HUES6 (cell line): ENCODE data around the gene RPN2.

Source experiments
- H3K27ac ChIP-seq: 2 replicates; pipeline ENCODE4 v1.7.0; 2013; ENCODE audit warnings: low read depth, mild to moderate bottlenecking, low read length, inconsistent platforms
- H3K27me3 ChIP-seq: 2 replicates; pipeline ENCODE4 v1.6.1; 2013; ENCODE audit warnings: low read length; ENCODE audit not compliant: control insufficient read depth, insufficient read depth
- H3K36me3 ChIP-seq: 2 replicates; pipeline ENCODE4 v1.6.1; 2013; ENCODE audit warnings: low read length; ENCODE audit not compliant: control insufficient read depth, insufficient read depth
- H3K4me1 ChIP-seq: 2 replicates; pipeline ENCODE4 v1.6.1; 2013; ENCODE audit warnings: low read length; ENCODE audit not compliant: control insufficient read depth, insufficient read depth
- H3K4me3 ChIP-seq: 2 replicates; pipeline ENCODE4 v1.5.1; 2013; ENCODE audit warnings: low read depth, low read length
- H3K9ac ChIP-seq: one replicate; pipeline ENCODE4 v1.6.1; 2013; ENCODE audit warnings: mild to moderate bottlenecking, low read length
- H3K9me3 ChIP-seq: 2 replicates; pipeline ENCODE4 v1.6.1; 2013; ENCODE audit warnings: low read depth, low read length; ENCODE audit not compliant: control insufficient read depth, insufficient read depth

The RPN2 gene

DNA sequence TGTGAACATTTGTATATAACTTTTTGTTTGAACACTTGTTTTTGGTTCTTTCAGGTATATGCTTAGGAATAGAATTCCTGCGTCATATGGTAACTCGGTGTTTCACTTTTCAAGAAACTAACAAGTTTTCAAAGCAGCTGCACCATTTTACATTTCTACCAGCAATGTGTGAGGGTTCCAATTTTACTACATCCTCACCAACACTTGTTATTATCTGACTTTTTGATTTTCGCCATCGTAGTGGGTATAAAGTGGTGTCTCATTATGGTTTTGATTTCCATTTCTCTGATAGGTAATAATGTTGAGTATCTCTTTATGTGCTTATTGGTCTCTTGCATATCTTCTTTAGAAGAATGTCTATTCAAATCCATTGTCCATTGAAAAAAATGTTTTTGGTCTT, 39.8 kb downstream of the RPN2 start:
- Histone ChIP-seq H3K36me3 (peaks cover 75% of the 10 kb centered on the region), H3K9ac (no peak overlapping the region), H3K27ac (no peak overlapping the region), H3K4me1 (0 out of 2 replicates have a peak, but pooled peaks cover 2% of the 10 kb centered on the region), H3K9me3 (no peaks in the 10 kb centered on the region), H3K4me3 (no peak overlapping the region), H3K27me3 (no peaks in the 10 kb centered on the region)

DNA sequence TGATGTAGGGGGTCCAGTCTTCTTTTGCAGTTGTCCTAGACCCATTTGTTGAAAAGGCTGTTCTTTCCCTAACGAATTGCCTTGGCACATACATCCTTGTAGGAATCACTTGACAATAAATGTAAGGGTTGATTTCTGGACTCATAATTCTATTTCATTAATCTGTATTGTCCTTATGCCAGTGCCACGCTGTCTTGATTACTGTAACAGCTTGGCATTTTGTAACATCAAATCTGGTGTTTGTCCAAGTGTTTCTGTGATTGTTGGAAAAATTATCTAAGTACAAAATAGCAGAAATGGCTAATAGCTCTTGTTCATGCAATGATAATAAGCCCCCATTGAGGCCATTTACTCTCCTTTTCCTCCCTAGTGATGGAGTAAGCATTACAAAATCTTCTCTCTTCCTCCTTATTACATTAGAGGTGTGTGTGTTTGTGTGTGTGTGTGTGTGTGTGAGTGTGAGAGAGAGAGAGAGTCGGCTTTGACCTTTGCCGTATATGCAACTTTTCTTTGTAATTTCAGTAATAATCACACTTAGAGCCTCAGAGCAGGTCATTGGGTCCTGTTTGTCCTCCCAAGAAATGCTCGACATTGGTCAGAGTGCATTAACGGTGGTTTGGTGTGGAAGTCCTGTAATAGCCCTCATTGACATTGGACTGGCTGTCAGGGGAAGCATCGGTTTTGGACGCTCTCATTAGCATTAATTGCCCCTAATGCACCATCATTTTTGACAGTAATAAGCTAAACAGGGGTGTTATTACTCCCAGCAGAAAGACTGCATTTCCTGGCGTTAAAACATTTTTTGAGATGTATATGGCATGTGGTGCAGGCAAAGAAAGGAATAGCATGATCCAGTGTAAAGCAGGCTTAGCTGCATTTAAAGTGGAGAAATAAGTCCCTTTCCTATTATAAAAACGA, 40.9 kb downstream of the RPN2 start:
- Histone ChIP-seq H3K4me1 (0 out of 2 replicates have a peak, but pooled peaks cover 2% of the 10 kb centered on the region), H3K9me3 (no peaks in the 10 kb centered on the region), H3K9ac (no peak overlapping the region), H3K27me3 (no peaks in the 10 kb centered on the region), H3K4me3 (no peak overlapping the region), H3K36me3 (peaks cover 75% of the 10 kb centered on the region), H3K27ac (no peak overlapping the region)

DNA sequence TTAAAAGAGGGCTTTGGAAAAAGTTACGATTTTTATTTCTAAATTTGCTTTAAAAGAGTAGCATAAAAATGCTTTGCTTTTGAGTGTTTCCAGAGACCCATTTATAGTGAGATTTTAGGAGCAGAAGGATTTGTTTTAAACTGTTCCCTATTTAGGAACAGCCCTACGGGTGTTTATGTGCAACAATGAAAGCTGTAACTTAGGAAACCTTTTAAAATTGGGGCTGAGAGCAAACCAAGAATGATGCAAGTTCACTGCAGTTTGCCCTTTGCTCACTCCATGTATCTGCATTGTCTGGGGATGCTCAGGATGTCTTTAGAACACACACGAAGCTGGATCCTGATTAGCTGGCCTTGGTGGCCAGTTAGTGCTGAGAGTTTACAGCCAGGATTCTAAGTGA, 41.6 kb downstream of the RPN2 start:
- no peak overlapping the region for H3K27ac ChIP-seq
- no peaks in the 10 kb centered on the region for H3K9me3 ChIP-seq
- no peak overlapping the region for H3K9ac ChIP-seq
- H3K4me3 ChIP-seq = no peak overlapping the region
- peaks cover 75% of the 10 kb centered on the region for H3K36me3 ChIP-seq
- 0 out of 2 replicates have a peak, but pooled peaks cover 2% of the 10 kb centered on the region for H3K4me1 ChIP-seq
- no peaks in the 10 kb centered on the region for H3K27me3 ChIP-seq

DNA sequence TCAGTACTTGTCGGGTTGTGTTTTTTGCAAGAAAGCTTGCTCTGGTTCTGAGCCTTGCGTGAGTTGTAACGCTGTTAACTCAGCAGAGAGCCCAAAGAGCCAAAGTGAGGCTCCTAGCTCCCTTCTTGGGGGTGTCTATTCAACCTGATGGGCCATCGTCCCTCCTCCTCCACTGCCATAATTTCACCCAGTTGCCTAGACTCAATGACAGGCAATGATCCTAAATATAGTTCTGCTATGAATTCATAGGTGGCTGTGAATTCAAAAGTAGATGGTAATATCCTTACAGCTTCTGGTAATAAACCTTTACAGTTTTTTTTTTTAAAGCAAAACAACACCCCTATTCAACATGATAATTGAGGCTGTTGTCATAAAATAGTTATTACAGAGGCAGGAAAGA, 43.0 kb downstream of the RPN2 start:
- Histone ChIP-seq H3K4me1 (peaks cover 6% of the 10 kb centered on the region; the same call in 1 of the 2 replicates), H3K36me3 (peaks cover 79% of the 10 kb centered on the region), H3K9ac (no peak overlapping the region), H3K27ac (no peak overlapping the region), H3K9me3 (no peaks in the 10 kb centered on the region), H3K27me3 (no peaks in the 10 kb centered on the region), H3K4me3 (no peak overlapping the region)

DNA sequence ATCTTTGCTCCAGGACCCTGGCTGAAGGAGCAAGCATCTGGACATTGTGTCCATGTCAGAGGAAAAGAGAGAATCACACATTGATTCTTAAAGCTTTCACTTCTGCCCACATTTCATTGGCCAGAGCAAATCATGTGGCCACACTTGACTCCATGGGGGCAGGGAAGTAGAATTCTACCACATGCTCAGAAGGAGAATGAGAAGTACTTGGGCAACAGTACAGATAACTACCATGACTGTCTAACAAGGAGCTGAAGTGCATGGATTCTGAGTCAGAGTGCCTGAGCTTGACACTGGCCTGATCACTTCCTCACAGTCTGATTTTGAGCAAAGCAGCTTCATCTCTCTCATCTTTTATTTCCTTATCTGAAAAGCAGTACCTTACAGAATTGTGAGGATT, 43.9 kb downstream of the RPN2 start:
- no peaks in the 10 kb centered on the region for H3K27me3 ChIP-seq
- peaks cover 88% of the 10 kb centered on the region for H3K36me3 ChIP-seq
- H3K9ac ChIP-seq = no peak overlapping the region
- no peak overlapping the region for H3K4me3 ChIP-seq
- no peaks in the 10 kb centered on the region for H3K9me3 ChIP-seq
- H3K4me1 ChIP-seq = peaks cover 10% of the 10 kb centered on the region
- no peak overlapping the region for H3K27ac ChIP-seq

DNA sequence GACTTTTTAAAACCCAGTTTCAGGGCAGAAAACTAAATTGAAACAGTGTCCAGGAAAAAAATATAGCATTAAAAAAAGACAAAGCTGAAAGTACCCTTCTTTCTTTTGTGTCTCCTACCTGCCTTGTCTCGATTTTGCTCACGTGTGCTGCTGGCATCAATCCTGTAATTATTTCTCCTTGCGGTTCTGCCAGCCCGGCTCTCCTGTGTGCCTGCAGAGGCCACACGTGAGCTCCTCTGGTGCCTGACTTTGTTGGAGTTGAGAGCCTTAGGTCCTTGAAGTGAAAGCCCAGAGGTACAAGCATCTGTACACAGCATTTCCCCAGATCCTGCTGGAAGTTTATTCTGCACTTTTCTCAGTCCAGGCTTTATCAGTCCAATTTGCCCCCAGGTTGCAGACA, 46.0 kb downstream of the RPN2 start:
- Histone ChIP-seq H3K27me3 (no peaks in the 10 kb centered on the region), H3K27ac (no peak overlapping the region), H3K36me3 (peaks cover 91% of the 10 kb centered on the region), H3K9me3 (no peaks in the 10 kb centered on the region), H3K4me3 (no peak overlapping the region), H3K4me1 (peaks cover 31% of the 10 kb centered on the region), H3K9ac (no peak overlapping the region)

DNA sequence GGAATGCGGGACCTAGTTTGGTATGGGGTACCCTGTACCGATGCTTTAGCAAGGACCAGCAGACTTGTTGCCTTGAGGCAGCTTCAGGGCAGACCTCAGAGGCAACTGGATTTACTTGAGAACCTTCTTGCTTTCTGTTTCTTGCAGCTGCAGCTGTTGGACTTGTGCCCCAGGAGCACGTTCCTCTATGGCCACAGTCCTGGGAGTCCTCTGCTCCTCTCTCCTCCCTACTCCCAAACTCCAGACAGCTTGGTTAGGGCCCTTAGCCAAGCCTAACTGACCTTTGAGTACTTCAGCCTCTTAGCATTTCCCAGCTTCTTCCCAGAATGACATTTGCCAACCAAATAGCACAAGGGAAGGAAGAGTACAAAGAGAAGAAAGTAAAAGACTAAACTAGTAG, 47.8 kb downstream of the RPN2 start:
- H3K27ac ChIP-seq = no peak overlapping the region
- H3K27me3 ChIP-seq = no peaks in the 10 kb centered on the region
- peak overlapping the region; percentile 15 for H3K9ac ChIP-seq
- no peaks in the 10 kb centered on the region for H3K9me3 ChIP-seq
- H3K4me3 ChIP-seq = no peak overlapping the region
- peaks cover 40% of the 10 kb centered on the region for H3K4me1 ChIP-seq
- peaks cover 100% of the 10 kb centered on the region for H3K36me3 ChIP-seq

DNA sequence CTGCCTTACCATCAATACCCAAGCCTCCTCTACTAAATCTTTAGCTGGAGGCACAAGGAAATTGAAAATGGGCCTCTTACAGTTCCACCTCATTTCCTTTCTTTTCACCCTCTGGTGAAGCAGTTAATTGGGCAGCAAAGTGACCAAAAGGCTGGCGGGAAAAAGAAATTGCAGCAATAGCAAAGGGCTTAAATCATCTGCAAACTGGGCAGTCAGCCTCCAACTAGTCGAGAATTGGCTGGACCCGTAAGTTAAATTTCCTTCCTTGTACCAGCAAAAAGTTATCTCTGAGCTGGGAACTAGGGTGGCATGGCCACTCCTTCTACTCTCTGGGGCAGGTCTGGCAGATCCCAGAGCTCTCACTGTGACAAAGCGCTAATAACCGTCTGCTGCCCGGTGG, 49.0 kb downstream of the RPN2 start:
- H3K9ac ChIP-seq = no peak overlapping the region
- H3K4me1 ChIP-seq = peaks cover 40% of the 10 kb centered on the region
- peaks cover 100% of the 10 kb centered on the region for H3K36me3 ChIP-seq
- no peak overlapping the region for H3K4me3 ChIP-seq
- peak overlapping the region; percentile 57; the same call in 1 of the 2 replicates for H3K27ac ChIP-seq
- H3K27me3 ChIP-seq = no peaks in the 10 kb centered on the region
- no peaks in the 10 kb centered on the region for H3K9me3 ChIP-seq

- Histone ChIP-seq H3K36me3 (peaks cover 100% of the 10 kb centered on the region), H3K4me1 (peaks cover 40% of the 10 kb centered on the region), H3K4me3 (no peak overlapping the region), H3K27me3 (no peaks in the 10 kb centered on the region), H3K9me3 (no peaks in the 10 kb centered on the region), H3K9ac (no peak overlapping the region), H3K27ac (peak overlapping the region; percentile 57; the same call in 1 of the 2 replicates)
These were observed 49.5 kb downstream of the RPN2 start for GRCh38 chr20:37228656-37229055.

GRCh38 chr20:37229357-37229756, 50.2 kb downstream of the RPN2 start:
- H3K27ac ChIP-seq = peak overlapping the region; percentile 70
- H3K9me3 ChIP-seq = no peaks in the 10 kb centered on the region
- H3K27me3 ChIP-seq = no peaks in the 10 kb centered on the region
- H3K4me1 ChIP-seq = peaks cover 40% of the 10 kb centered on the region
- no peak overlapping the region for H3K9ac ChIP-seq
- peak overlapping the region; percentile 13; the same call in 1 of the 2 replicates for H3K4me3 ChIP-seq
- H3K36me3 ChIP-seq = peaks cover 100% of the 10 kb centered on the region

- peak overlapping the region; percentile 70; the same call in 1 of the 2 replicates for H3K27ac ChIP-seq
- peaks cover 100% of the 10 kb centered on the region for H3K36me3 ChIP-seq
These were observed 51.1 kb downstream of the RPN2 start for GRCh38 chr20:37230200-37230599.

More at GRCh38 chr20:37230200-37230599, 51.1 kb downstream of the RPN2 start:
- H3K9ac ChIP-seq = peak overlapping the region; percentile 10
- H3K27me3 ChIP-seq = no peaks in the 10 kb centered on the region
- no peak overlapping the region for H3K4me3 ChIP-seq
- H3K4me1 ChIP-seq = peaks cover 40% of the 10 kb centered on the region
- no peaks in the 10 kb centered on the region for H3K9me3 ChIP-seq
